ENCODE data around the gene HOXB6.

The HOXB6 gene

DNA sequence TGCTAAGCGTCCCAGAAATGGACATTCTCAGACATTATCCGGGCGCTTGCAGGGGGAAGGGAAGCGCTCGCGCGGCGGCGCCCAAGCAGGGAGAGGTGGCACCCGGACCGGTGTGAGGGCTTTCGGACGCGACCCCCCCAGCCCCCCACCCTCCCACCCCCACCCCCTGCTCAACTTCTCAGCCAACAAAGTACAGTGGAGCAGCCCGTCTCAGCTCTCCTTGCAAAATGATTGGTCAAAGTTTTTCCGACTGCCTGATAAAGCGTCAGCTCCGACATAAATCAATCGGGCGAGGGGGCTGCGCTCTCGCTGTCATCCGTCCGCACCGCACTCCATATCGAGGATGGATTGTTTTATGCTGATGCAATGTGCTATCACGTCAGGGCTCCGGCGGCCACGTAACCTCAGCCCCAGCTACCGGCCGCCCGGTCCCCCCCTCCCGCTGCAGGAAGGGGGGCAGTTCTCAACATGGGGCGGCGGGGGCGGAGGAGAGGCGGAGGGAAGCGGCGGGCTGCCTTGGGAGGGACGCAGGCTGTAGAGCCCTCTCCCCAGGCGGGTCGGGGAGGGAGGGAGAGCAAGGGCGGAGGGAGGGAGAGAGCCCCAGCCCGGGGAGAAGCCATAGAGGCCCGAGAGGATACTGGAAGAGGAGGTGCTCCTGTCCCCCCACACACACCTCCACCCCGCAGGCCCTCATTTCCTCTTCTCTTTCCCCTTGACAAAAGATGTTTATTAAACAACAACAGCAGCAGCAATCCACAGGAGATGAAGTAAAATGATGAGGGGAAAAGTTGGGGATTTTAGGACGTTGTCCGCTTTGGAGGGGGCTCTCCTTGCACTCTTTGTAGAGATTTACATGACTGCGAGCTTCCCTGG lies 21.7 kb upstream of the HOXB6 start, which contains the start of gene HOXB9:
HOXB9 (minus strand) TSS at position 114 of the 873 bp plus-strand sequence; CDS start at position 25, 89 bp downstream.
- H3K4me3 ChIP-seq (ENCODE audit: low read depth, low read length), result no peak within 1 kb of the TSS
- DNase-seq (ENCODE audit: low read depth), result no peak
- TF ChIP-seq, protein P1, sequence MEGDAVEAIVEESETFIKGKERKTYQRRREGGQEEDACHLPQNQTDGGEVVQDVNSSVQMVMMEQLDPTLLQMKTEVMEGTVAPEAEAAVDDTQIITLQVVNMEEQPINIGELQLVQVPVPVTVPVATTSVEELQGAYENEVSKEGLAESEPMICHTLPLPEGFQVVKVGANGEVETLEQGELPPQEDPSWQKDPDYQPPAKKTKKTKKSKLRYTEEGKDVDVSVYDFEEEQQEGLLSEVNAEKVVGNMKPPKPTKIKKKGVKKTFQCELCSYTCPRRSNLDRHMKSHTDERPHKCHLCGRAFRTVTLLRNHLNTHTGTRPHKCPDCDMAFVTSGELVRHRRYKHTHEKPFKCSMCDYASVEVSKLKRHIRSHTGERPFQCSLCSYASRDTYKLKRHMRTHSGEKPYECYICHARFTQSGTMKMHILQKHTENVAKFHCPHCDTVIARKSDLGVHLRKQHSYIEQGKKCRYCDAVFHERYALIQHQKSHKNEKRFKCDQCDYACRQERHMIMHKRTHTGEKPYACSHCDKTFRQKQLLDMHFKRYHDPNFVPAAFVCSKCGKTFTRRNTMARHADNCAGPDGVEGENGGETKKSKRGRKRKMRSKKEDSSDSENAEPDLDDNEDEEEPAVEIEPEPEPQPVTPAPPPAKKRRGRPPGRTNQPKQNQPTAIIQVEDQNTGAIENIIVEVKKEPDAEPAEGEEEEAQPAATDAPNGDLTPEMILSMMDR (IDR thresholded peaks at IDR 0.05; ENCODE audit: low read depth, low read length, missing control alignments), result no peak
- in situ Hi-C loops (cut with HindIII; ENCODE audit: low sequenced_read_pairs), result no loop called here

DNA sequence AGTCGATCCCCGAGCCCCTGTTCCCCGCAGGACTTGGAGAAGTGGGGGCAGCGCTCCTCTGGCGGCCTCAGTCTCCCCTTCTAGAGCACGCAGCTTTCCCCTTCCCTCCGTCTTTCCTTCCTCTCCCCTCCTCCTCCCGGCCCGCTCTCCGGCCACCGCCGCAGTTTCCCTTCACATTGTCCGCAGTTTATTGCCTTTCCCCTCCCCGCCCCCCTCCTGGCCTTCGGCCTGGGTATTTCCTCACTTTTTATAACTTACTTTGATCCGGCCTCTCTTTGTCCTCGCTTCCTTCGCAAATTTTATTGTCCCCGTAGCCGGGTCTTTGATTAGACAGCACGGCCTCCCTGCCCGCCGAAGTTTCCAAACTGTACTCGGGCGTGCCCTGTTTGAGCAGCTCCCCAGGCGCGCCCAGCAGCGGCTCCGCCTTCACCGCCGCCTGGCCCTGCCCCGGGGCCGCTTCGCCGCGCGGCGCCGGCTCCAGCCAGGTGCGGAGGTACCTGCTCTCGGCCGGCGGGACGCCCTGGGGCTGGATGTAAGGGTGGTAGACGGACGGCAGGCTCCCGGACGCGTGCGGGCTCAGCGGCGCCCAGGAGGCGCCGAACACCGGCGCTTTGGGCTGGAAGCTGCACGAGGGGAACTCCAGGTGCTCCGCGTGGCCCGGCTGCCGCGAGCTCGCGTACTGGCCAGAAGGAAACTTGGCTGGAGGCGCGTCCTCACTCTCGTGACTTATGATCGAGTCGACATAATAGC lies 20.9 kb upstream of the HOXB6 start:
- no peak overlapping the region for H3K4me3 ChIP-seq (ENCODE audit: low read depth, low read length)
- no peak for DNase-seq (ENCODE audit: low read depth)
- in situ Hi-C loops (cut with HindIII; ENCODE audit: low sequenced_read_pairs), result no loop called here
- TF ChIP-seq, protein P1 (IDR thresholded peaks at IDR 0.05; ENCODE audit: low read depth, low read length, missing control alignments), result no peak

DNA sequence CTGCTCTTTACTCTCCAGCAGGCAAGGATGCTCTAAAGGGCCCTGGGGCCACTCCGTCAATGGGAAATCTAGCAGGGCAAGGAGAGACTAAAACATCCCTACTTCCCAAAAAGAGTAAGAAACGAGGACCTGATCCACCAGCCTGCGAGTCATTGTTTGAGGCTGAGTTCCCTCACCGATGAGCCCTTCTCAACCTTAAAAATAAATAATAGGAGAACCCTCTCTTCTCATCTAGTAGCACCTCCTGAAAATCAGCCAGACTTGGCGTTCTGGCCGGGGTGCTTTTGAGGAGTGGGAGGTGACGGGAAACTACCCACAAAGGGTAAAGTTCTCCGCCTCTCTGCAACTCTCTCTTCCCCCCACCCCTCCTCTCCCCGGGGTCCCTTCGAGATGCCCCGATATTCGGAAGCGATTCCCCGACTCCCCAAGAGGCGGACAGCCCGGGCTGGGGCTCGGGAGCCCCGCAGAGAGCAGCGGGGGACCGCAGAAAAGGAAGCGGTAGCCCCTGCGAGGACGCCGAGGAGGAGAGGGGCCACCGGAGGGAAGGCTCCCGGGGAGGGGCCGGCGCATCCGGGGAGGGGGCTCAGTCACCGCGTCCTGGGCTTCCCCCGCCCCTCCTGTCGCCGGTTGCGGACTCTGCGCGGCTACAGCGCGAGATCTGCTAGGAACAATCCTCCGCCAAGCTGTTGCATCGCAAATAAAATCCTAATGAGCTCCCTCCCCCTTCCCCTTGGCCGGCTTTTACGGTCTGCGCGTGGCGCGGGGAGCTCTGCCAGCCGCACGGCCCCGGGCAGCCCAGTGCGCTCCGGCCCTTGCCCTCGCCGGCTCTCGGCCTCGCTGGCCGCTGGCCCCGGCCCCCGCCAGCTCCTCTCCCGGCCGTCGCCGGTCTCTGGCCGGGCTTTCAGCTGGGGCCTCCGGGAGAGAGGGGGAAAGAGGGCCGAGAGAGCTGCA lies 20.0 kb upstream of the HOXB6 start:
- TF ChIP-seq, protein P1 (IDR thresholded peaks at IDR 0.05; ENCODE audit: low read depth, low read length, missing control alignments), result no peak
- in situ Hi-C loops (cut with HindIII; ENCODE audit: low sequenced_read_pairs), result loop anchor here (5.0 kb wide), 1 partner anchor 127 kb away; no protein-coding TSS in a partner anchor
- no peak for DNase-seq (ENCODE audit: low read depth)
- H3K4me3 ChIP-seq (ENCODE audit: low read depth, low read length), result no peak overlapping the region

DNA sequence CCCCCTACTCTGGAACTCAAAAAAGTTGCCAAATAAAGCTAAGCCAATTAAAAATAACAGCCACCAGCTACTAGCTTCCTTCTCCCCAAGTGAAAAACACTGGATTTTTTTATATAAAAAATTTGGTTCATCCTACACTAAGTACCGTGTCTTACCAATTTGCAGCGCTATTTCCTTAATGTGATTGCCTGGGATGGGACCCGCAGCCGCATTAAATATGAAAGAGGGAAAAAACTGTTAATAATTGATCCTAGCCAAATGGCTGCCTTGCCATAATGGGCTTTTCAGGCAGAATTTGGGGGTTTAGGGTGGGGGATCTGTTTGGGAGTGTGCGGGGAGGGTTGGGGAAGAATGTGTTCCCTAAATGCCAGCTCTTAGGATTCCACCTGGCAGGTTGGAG lies 19.3 kb upstream of the HOXB6 start:
- H3K4me3 ChIP-seq (ENCODE audit: low read depth, low read length), result no peak overlapping the region
- TF ChIP-seq, protein P1 (IDR thresholded peaks at IDR 0.05; ENCODE audit: low read depth, low read length, missing control alignments), result no peak
- in situ Hi-C loops (cut with HindIII; ENCODE audit: low sequenced_read_pairs), result loop anchor here (5.0 kb wide), 1 partner anchor 128 kb away; no protein-coding TSS in a partner anchor
- DNase-seq (ENCODE audit: low read depth), result no peak

DNA sequence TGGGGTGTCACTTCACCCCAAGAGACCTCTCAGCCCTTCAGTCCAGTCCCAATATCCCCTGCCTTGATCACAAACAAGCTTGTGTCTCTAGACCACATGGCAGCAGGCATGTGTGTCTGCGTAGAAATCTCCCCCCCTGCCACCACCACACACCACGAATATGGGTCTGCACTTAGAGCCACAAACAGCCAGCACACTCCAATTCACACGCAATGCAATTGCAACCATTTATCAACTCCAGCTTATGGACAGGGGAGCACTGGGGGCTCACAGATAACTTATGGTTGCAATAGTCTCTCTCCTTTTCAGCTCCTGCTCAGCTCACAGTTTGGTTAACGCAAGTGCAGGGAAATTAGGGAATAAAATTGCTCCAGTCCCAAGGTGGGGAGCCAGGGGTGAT lies 18.8 kb upstream of the HOXB6 start:
- TF ChIP-seq, protein P1 (IDR thresholded peaks at IDR 0.05; ENCODE audit: low read depth, low read length, missing control alignments), result no peak
- in situ Hi-C loops (cut with HindIII; ENCODE audit: low sequenced_read_pairs), result loop anchor here (5.0 kb wide), 1 partner anchor 129 kb away; no protein-coding TSS in a partner anchor
- no peak overlapping the region for H3K4me3 ChIP-seq (ENCODE audit: low read depth, low read length)
- DNase-seq (ENCODE audit: low read depth), result no peak
